Ovary (tissue), 3 donors: ENCODE results near the gene HDAC7.

Experiments used
- EP300 ChIP-seq: sonication (generic); formaldehyde crosslinking; IDR thresholded peaks from one replicate; pipeline ENCODE4 v1.6.1; 2017; ENCODE audit warnings: antibody characterized with exemption
- TF ChIP-seq, protein P1 (sequence below), 3 donors: fragments of 450-650 bp in 2 of 3; fragments of 200-600 bp in 1 of 3; IDR thresholded peaks; one replicate each; pipeline versions ENCODE4 v1.5.1 to v1.8.0; 2016 to 2022; ENCODE audit warnings: antibody characterized with exemption in 3 of 3, mild to moderate bottlenecking in 1 of 3
- donor health status: DM: no; HTN: no; CAD: no.

GRCh38 chr12:47744005-47744651 is 75.6 kb downstream of the HDAC7 start:
- TF ChIP-seq, protein P1, sequence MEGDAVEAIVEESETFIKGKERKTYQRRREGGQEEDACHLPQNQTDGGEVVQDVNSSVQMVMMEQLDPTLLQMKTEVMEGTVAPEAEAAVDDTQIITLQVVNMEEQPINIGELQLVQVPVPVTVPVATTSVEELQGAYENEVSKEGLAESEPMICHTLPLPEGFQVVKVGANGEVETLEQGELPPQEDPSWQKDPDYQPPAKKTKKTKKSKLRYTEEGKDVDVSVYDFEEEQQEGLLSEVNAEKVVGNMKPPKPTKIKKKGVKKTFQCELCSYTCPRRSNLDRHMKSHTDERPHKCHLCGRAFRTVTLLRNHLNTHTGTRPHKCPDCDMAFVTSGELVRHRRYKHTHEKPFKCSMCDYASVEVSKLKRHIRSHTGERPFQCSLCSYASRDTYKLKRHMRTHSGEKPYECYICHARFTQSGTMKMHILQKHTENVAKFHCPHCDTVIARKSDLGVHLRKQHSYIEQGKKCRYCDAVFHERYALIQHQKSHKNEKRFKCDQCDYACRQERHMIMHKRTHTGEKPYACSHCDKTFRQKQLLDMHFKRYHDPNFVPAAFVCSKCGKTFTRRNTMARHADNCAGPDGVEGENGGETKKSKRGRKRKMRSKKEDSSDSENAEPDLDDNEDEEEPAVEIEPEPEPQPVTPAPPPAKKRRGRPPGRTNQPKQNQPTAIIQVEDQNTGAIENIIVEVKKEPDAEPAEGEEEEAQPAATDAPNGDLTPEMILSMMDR (IDR thresholded peaks at IDR 0.05), result peak in 1 of 3 donors; percentile 6
- TF ChIP-seq EP300, result no peak
